HG02642 (cell line): ENCODE data around the gene DHX40.
A peak's percentile ranks its signal among the peaks of the same experiment; 100 is the strongest.
"Not testable (repeated sequence)": the region's sequence is repeated elsewhere in the genome, so short reads cannot be mapped to it uniquely, and the experiment has no call there.

Source experiments
- ATAC-seq: cut with Tn5 transposase; IDR thresholded peaks from one replicate; pipeline ENCODE4 v1.9.1; 2021; ENCODE audit warnings: mild to moderate bottlenecking; ENCODE audit not compliant: unreplicated experiment, poor library complexity

Gene DHX40, protein sequence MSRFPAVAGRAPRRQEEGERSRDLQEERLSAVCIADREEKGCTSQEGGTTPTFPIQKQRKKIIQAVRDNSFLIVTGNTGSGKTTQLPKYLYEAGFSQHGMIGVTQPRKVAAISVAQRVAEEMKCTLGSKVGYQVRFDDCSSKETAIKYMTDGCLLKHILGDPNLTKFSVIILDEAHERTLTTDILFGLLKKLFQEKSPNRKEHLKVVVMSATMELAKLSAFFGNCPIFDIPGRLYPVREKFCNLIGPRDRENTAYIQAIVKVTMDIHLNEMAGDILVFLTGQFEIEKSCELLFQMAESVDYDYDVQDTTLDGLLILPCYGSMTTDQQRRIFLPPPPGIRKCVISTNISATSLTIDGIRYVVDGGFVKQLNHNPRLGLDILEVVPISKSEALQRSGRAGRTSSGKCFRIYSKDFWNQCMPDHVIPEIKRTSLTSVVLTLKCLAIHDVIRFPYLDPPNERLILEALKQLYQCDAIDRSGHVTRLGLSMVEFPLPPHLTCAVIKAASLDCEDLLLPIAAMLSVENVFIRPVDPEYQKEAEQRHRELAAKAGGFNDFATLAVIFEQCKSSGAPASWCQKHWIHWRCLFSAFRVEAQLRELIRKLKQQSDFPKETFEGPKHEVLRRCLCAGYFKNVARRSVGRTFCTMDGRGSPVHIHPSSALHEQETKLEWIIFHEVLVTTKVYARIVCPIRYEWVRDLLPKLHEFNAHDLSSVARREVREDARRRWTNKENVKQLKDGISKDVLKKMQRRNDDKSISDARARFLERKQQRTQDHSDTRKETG

DNA sequence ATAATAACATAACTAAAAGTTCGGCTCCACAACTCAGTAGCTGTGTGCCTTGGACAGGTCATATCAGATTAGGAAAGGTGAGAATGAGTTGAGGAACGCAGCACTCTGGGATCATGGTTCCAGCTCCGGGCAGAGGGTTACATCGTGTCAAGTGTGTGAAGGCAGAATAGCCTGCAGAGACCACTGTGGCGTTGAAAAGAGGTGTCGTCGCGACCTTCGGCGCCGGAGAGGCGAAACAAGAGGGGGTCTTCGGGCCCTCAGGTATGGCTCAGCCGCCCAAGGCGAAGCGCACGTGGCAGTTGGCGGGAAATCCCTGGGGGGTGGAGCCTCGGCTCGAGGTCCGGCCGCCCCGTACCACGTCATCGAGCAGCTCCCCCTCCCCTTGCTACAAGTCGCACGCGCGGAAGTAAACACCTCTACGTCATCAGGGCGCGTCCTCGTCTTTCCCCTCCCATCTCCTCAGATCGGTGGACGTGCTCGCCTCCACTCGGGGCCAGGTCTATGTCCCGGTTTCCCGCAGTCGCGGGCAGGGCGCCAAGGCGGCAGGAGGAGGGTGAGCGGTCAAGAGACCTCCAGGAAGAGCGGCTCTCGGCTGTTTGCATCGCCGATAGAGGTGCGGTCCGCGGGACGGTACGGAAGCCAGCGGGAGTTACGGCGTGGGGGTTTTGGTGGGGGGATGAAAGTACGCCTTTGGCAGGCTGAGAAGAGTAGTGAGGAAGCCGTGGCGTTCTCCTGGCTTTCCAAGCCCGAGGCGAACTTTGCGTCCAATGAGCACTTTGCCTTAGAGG is at the start of gene DHX40:
Gene DHX40, plus strand, starts transcription at position 440 of the 788 bp plus-strand sequence. Its CDS starts 62 bp downstream, at position 502.
- peak; percentile 88 for ATAC-seq

DNA sequence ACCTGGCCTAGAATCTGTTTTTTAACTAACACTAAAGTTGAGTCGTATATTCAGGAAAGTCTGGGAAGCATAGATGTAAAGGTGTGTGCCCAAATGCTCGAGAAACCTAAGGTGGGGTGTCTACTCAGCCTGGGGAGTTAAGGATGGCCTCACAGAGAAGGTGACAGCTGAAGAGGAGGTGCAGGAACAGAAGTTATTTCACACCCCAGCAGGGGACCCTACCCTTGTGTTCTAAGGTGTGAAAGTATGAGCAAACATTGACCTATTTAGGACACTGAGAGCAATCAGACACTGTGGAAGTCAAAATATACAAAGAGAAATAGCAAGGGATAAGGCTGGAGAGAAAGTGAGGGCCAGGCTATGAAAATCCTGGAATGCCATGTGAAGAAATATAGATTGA is 49.0 kb upstream of the DHX40 start:
- ATAC-seq = no peak

DNA sequence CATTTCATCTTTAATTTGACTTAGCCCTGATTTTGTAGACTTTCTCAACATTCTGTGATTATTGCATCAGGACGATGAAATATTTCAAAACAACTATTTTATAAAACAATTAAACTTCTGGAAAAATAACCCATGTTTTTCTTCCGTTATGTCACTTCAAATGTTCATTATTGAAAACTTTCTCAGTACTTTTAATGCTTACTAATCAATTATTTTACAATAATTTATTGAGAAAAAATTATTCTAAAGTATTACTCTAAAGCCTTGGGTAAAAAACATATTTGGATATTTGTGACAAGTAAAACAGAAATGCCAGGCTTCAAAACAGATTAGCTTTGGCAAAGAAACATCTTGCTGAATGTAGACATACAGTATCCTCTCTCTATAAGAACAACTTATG is 46.3 kb upstream of the DHX40 start:
- no peak for ATAC-seq

DNA sequence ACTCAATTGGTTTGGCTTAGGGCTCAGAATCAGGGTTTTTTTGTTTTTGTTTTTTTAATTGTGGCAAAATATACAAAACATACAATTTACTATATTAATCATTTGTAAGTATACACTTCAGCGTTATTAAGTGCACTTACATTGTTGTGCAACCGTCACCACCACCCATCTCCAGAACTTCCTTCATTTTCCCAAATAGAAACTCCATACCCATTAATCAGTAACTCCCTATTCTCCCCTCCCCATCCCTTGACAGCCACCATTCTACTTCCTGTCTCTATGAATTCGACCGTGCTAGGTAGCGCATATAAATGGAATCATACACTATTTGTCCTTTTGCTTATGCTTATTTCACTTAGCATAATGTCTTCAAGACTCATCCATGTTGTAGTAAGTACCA is 45.2 kb upstream of the DHX40 start:
- ATAC-seq = no peak

DNA sequence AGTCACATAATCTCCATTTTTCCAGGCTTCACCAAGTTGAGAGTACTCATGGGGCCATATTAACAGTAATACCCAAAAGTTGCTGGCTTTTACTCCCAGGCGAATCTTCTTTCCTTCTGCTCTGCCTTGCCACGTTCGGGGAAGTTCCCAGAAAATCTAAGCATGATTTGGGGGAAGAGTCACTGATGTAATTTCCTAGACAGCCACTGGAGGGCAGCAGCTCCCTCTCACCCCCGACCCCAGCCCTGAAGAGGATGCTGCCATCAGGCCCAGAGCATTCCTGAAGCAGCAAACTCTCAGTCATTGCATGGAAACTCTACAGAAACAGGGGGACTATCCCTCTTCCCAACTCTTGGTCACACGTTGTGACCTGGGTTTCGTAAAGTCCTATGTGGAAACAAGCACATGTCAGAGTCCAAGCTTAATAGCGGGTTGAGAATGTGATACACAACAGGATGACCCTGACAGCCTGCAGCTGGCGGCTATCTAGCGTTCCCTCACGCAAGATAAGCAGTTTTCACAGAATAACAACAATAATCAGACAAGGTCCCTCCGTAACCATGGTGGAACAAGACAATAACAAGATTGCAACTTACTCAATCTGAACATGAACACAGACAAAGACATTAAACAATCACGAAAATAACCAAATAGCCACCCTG is 43.8 kb upstream of the DHX40 start:
- no peak for ATAC-seq

DNA sequence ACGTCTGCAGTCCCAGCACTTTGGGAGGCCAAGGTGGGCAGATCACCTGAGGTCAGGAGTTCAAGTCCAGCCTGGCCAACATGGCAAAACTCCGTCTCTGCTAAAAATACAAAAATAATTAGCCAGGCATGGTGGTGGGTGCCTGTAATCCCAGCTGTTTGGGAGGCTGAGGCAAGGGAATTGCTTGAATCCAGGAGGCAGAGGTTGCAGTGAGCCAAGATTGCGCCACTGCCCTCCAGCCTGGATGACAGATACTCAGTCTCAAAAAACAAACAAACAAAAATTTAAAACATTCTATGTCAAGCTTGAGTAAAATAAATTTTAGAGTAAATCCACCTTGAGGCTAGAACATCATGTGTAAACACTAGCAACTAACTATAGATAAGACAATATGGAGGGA is 40.5 kb upstream of the DHX40 start:
- not testable (repeated sequence) for ATAC-seq

DNA sequence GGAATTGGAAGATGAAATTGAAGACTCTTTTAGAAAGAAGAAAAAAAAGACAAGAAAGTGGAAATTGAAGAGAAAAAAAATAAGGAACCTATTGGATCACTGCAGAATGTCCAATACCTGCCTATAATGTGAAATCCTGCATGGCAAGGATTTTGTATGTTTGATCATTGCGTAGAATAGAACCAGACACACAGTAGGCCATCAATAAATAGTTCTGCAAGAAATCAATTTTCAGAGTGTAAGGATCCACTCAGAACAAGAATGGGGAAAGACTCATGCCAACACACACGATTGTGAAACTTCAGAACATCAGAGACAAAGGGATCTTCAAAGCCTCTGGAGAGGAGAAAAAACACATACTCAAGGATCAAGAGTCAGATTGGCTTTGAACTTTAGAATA is 39.7 kb upstream of the DHX40 start:
- no peak for ATAC-seq

DNA sequence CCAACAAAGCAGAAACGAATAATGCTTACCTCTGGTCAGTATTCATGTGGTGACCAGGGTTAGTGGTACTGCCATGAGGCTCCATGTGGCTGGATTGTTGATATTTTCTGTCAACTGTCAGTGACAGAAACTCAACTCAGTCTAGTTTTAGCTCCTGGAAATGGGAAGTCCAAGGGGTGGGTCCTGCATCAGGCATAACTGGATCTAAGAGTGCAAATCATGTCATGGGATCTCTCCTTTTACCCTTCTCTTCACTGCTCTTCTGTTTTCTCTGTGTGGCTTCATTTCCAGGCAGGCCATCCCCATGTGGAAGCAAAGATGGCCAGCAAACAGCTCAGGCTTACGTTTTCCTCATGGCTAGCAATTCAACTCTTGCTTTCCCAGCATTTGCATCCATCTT is 39.0 kb upstream of the DHX40 start:
- ATAC-seq = no peak

DNA sequence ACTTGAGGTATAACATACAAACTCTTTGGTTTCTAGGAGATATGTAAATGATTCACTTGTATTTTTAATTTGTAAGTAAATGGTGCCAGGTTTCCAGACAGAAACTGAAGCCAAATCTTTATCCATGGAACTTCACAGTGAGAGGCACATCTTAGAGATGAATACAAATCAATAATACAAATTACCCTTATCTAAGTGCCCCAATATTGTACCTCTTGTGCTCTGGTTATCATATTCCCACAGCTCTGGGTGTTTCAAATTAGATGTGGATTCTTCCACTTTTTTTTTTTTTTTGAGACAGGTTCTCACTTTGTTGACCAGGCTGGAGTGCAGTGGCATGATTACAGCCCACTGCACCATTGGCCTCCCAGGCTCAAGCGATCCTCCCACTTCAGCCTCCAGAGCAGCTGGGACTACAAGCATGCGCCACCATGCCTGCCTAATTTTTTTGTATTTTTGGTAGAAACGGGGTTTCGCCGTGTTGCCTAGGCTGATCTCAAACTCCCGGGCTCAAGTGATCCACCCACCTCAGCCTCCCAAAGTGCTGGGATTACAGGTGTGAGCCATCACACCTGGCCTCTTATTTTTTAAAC is 38.0 kb upstream of the DHX40 start:
- ATAC-seq = no peak

DNA sequence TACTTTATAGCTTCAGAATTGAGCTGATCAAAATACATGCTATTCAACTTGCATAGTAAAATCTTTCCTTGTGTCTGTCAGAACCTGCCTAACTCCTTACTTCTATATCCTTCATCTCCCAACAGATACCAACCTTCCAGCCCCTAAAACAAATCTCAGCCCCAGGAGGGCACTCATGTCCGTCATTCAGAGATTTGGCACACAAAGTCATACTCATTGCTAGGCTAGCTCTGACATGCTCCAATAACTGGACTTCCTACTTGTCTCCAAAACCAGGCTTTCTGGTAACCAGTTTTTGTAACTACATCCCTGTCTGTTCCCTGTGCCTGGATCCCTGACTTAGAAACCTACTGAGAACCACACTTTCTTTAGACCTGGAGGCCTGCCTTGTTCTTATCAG is 37.5 kb upstream of the DHX40 start:
- ATAC-seq = no peak

DNA sequence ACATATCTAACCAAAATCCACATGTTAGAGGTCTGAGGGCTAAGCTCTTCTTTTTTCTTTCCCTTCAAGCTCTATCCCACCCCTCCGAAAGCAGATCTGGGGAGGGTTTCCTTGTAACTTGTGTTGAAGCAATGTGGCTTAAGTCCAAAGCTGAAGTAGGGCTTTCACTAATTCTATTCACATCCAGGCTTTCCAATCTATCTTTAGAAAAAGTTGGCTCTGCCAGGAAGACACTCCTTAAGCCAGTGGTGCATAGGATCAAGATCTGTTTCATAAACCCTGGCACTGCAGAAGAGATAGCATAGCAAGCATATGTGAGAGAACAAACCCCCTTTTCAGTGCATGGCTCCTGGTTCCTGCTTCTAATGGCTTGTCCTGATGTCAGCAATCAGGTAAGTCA is 34.9 kb upstream of the DHX40 start:
- ATAC-seq = no peak

DNA sequence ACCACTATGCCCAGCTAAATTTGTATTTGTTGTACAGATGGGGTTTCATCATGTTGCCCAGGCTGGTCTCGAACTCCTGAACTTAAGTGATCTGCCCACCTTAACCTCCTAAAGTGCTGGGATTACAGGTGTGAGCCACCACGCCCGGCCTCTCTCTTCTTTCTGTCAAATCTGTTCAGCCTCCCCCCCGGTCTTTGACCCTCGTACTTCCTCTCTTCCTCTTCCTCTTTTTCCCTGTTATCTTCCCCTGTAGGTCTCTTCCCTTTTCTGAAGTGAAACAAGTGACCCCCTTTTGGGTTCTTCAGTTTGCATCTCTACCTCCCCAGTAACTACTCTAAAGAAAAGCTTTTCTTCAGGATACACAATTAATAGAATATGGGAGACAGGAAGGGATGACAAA is 31.7 kb upstream of the DHX40 start:
- ATAC-seq = no peak

DNA sequence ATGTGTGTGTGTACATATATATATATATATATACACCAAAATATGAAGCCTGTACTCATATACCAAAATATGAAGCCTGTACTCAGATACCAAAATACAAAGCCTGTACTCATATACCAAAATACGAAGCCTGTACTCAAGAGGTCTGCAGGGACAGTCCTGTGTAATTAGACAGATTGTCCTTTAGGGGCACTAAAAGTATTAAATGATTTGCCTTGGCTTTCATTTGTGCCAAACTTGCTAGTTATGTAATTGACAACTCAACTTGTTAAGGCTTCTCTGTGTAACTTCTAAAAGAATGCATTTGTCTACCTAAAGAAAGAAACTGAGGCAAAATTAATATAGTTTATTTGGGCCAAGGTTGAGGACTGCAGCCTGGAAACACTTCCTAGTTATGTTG is 30.8 kb upstream of the DHX40 start:
- ATAC-seq = no peak

DNA sequence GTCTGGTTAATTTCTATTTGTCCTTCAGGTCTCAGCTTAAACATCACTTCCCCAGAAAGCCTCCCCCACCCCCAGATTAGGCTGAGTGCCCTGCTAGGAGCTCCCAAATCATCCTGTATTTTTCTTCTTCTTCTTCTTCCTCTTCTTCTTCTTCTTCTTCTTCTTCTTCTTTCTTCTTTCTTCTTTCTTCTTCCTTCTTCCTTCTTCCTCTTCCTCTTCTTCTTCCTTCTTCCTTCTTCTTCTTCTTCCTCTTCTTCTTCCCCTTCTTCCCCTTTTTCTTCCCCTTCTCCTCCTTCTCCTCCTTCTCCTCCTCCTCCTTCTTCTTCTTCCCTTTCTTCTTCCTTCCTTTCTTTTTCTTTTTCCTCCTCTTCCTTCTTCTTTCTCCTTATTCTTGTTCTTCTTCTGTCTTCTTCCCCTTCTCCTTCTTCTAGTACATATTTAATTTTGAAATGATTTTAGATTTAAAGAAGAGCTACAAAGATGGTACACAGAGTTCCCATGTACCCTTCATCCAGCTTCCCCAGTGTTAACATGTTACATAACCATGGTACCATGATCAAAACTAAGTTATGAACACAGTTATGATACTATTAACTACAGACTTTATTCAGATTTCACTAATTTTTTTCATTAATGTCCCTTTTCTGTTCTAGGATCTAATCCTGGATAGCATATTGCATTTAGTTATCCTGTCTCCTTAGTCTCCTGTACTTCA is 27.1 kb upstream of the DHX40 start:
- no peak for ATAC-seq

DNA sequence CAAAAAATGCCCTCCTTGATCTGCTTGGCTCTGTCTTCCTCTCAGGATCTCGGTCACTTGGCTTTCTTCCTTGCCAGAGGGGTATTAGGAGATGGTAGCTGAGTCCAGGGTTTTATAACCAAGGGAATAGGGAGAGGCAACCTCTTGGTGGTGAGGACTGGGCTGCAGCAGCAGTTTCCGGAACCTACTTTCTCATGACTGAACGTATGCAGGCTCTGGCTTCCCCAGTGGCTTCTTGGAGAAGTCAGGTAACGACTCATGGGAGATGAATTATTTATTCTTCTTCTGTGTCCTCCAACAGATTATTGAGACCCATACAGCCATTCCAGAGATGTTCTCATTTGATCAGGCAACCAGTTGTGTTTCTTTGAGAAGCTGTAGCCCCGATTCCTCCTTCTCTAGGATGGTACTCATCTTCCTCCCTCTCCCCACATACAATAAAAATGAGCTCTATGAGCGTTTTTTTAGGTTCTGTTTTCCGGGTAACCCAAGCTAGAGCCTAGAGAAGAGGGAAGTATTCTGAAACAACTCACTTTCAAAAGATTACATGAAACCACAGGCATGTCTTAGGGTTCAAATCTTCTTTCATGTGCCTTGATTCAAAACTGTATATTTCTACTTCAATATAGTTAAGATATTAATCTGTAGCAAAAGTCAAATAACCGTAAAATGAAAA is 22.3 kb upstream of the DHX40 start:
- no peak for ATAC-seq

DNA sequence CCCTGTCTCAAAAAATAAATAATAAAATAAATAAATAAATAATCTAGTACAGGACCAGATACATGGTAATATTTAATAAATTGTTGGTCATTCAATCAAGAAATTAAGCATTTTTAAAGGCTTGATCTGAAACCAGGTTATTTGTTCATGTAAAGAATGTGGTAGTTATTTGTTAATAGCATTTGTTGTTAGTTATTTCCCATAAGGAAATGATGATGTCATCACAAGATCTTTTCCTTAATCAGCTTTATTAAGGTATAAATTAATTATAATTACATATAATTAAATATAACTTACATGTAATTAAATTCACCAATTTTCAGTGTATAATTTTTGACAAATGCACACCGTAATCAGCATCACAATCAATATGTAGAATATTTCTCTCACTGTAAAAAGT is 19.5 kb upstream of the DHX40 start:
- no peak for ATAC-seq

DNA sequence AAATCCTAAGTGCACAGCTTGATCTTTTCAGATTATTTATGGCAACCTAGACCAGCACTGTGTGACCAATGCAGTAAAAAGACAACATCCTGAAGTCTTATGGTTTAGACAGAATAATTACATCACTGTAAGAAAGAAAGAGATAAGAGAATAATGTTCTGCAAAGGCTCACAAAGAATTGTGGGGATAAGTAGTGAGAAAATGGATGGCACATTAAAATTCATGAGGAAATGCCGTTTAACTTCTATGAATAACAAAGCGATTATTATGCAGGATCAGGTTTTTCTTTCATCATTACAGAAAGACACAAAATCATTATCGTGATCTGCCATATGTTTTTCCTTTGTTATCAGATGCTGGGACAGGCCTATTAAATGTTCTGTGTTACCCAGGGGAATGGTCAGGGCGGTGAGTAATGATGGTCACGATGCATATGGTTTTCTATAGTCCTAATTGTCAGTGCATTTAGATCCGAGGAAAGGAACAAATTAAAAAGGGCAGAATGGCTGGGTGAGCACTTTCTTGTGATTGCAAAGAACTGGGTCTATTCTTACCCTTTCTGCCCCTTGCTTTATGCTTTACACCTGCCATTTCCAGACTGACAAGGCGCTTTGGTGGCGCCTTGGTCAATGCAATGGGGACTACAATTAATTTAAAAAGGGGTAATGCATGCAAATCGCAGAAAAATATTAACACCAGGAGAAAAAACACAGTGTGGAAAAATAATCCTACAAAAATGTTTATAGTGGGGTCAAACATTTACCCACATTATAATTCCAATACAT is 18.1 kb upstream of the DHX40 start:
- no peak for ATAC-seq

DNA sequence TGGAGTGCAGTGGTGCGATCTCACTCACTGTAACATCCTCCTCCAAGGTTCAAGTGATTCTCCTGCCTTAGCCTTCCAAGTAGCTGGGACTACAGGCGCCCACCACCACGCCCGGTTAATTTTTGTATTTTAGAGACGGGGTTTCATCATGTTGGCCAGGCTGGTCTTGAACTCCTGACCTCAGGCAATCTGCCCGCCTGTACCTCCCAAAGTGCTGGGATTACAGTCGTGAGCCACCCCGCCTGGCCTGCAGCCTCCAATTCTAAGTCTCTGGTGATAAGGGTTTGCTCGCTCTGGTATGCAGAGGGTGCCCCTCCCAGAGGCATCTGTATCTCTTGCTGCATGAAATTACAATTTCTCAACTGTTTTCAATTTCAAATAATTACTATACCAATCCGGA is 16.4 kb upstream of the DHX40 start:
- not testable (repeated sequence) for ATAC-seq
